ENCODE measurements around the gene ANK3. TPM values are rescaled to one million over a fixed set of nuclear protein-coding genes. Genes with fewer than 3 reads are reported as not detected.

Gene ANK3
- total and polyA plus RNA-seq, 10 donors, result 2.0 to 133 (median 62.9) TPM

- intact Hi-C loops (cut with DNase I; ENCODE audit: low total_unique reads), result no loop called here
- TF ChIP-seq POLR2AphosphoS5 (IDR thresholded peaks at IDR 0.05), result no peak
- no peak for TF ChIP-seq CTCF (IDR thresholded peaks at IDR 0.05 in 8 of 11, conservative IDR thresholded peaks at IDR 0.05 in 3 of 11)
- no peak for TF ChIP-seq POLR2A (IDR thresholded peaks at IDR 0.05)
- no peaks in the 10 kb centered on the region for H3K36me3 ChIP-seq
- no peak overlapping the region for H3K4me3 ChIP-seq
- DNase-seq, result no peak
- peaks cover 0 to 7% (median 0%) of the 10 kb centered on the region in 6 donors for H3K4me1 ChIP-seq
- no peaks in the 10 kb centered on the region for H3K9me3 ChIP-seq
- H3K27ac ChIP-seq, result no peak overlapping the region
- no peaks in the 10 kb centered on the region for H3K27me3 ChIP-seq (replicated peaks in 1 of 7)
Observed at GRCh38 chr10:60254776-60255175, 134.9 kb downstream of the ANK3 start.

- Histone ChIP-seq H3K9me3 (no peaks in the 10 kb centered on the region), H3K4me1 (peaks cover 0 to 5% (median 0%) of the 10 kb centered on the region in 6 donors), H3K4me3 (no peak overlapping the region), H3K36me3 (no peaks in the 10 kb centered on the region), H3K27ac (no peak overlapping the region), H3K27me3 (replicated peaks in 1 of 7) (no peaks in the 10 kb centered on the region)
- no peak for TF ChIP-seq POLR2AphosphoS5 (IDR thresholded peaks at IDR 0.05)
- no peak for TF ChIP-seq POLR2A (IDR thresholded peaks at IDR 0.05)
- no peak for TF ChIP-seq CTCF (IDR thresholded peaks at IDR 0.05 in 8 of 11, conservative IDR thresholded peaks at IDR 0.05 in 3 of 11)
- intact Hi-C loops (cut with DNase I; ENCODE audit: low total_unique reads), result no loop called here
- DNase-seq, result no peak
Observed at GRCh38 chr10:60253484-60253883, 136.2 kb downstream of the ANK3 start.

GRCh38 chr10:60252688-60253087 lies 137.0 kb downstream of the ANK3 start:
- no peak for DNase-seq
- intact Hi-C loops (cut with DNase I; ENCODE audit: low total_unique reads), result no loop called here
- Histone ChIP-seq H3K4me3 (no peak overlapping the region), H3K27me3 (replicated peaks in 1 of 7) (no peaks in the 10 kb centered on the region), H3K27ac (no peak overlapping the region), H3K9me3 (no peaks in the 10 kb centered on the region), H3K4me1 (no peaks in the 10 kb centered on the region), H3K36me3 (no peaks in the 10 kb centered on the region)
- WGBS, 5 donors, result 89 to 95% (median 93%) methylated on average over 4 of the region's 4 CpGs
- no peak for TF ChIP-seq POLR2AphosphoS5 (IDR thresholded peaks at IDR 0.05)
- TF ChIP-seq CTCF (IDR thresholded peaks at IDR 0.05 in 8 of 11, conservative IDR thresholded peaks at IDR 0.05 in 3 of 11), result no peak
- TF ChIP-seq POLR2A (IDR thresholded peaks at IDR 0.05), result no peak

DNA sequence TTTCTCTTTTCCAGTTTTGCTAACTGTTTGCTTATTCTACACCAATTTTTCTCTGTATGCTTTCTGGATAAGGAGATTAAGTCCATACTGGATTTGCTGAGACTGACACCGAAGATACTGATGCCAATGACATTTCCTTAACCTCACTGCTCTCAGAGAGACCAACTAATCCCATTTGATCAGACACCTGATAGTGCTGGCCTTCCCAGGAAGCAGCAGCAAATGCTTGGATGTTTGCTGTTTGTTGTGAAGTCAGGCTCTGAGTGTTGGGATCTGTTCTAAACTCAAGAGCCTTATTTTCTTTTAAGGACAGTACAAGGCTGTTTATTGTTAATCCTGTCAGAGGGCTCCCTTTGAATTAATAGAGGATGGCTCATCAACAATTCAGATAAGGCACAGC lies 143.3 kb downstream of the ANK3 start:
- Histone ChIP-seq H3K27me3 (replicated peaks in 1 of 7) (no peaks in the 10 kb centered on the region), H3K4me1 (no peaks in the 10 kb centered on the region), H3K27ac (no peak overlapping the region), H3K9me3 (no peaks in the 10 kb centered on the region), H3K4me3 (no peak overlapping the region), H3K36me3 (no peaks in the 10 kb centered on the region)
- TF ChIP-seq POLR2AphosphoS5 (IDR thresholded peaks at IDR 0.05), result no peak
- no peak for DNase-seq
- WGBS, 5 donors, result 74 to 92% (median 88%) methylated on average over 1 of the region's 1 CpG
- intact Hi-C loops (cut with DNase I; ENCODE audit: low total_unique reads), result no loop called here

GRCh38 chr10:60239228-60239627 lies 150.4 kb downstream of the ANK3 start:
- Histone ChIP-seq H3K27me3 (replicated peaks in 1 of 7) (no peaks in the 10 kb centered on the region), H3K4me3 (no peak overlapping the region), H3K4me1 (peaks cover 16 to 43% (median 31%) of the 10 kb centered on the region in 6 donors), H3K27ac (peak overlapping the region in 4 of 8 donors; percentile 84 to 91 (median 86)), H3K36me3 (no peaks in the 10 kb centered on the region), H3K9me3 (no peaks in the 10 kb centered on the region)
- TF ChIP-seq CTCF (IDR thresholded peaks at IDR 0.05 in 8 of 11, conservative IDR thresholded peaks at IDR 0.05 in 3 of 11) (no peak), POLR2AphosphoS5 (IDR thresholded peaks at IDR 0.05) (no peak), POLR2A (IDR thresholded peaks at IDR 0.05) (no peak)
- intact Hi-C loops (cut with DNase I; ENCODE audit: low total_unique reads), result no loop called here
- WGBS, 5 donors, result 82 to 94% (median 88%) methylated on average over 1 of the region's 1 CpG
- no peak for DNase-seq

Data from spleen (tissue), 11 donors.